ENCODE data around the gene TMEM63C.

- TF ChIP-seq, protein P1, sequence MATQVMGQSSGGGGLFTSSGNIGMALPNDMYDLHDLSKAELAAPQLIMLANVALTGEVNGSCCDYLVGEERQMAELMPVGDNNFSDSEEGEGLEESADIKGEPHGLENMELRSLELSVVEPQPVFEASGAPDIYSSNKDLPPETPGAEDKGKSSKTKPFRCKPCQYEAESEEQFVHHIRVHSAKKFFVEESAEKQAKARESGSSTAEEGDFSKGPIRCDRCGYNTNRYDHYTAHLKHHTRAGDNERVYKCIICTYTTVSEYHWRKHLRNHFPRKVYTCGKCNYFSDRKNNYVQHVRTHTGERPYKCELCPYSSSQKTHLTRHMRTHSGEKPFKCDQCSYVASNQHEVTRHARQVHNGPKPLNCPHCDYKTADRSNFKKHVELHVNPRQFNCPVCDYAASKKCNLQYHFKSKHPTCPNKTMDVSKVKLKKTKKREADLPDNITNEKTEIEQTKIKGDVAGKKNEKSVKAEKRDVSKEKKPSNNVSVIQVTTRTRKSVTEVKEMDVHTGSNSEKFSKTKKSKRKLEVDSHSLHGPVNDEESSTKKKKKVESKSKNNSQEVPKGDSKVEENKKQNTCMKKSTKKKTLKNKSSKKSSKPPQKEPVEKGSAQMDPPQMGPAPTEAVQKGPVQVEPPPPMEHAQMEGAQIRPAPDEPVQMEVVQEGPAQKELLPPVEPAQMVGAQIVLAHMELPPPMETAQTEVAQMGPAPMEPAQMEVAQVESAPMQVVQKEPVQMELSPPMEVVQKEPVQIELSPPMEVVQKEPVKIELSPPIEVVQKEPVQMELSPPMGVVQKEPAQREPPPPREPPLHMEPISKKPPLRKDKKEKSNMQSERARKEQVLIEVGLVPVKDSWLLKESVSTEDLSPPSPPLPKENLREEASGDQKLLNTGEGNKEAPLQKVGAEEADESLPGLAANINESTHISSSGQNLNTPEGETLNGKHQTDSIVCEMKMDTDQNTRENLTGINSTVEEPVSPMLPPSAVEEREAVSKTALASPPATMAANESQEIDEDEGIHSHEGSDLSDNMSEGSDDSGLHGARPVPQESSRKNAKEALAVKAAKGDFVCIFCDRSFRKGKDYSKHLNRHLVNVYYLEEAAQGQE (IDR thresholded peaks at IDR 0.05; ENCODE audit: low read depth): no peak
- TF ChIP-seq EP300 (IDR thresholded peaks at IDR 0.05; ENCODE audit: borderline replicate concordance) (no peak), TEAD4 (IDR thresholded peaks at IDR 0.05) (no peak), TAF1 (IDR thresholded peaks at IDR 0.05; ENCODE audit: low read depth) (no peak)
- TF ChIP-seq, protein P2, sequence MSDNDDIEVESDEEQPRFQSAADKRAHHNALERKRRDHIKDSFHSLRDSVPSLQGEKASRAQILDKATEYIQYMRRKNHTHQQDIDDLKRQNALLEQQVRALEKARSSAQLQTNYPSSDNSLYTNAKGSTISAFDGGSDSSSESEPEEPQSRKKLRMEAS (IDR thresholded peaks at IDR 0.05): no peak
Measured at GRCh38 chr14:77271113-77271710, 89.6 kb downstream of the TMEM63C start, which contains the start of gene NGB.
